AG09309 (cell line): ENCODE results near the gene PIGB.
A peak's percentile ranks its signal among the peaks of the same experiment; 100 is the strongest.

Experiments
- DNase-seq: peaks from one replicate; pipeline ENCODE4 v3.0.0-alpha.2; 2010; ENCODE audit warnings: low read depth
- H3K4me3 ChIP-seq: 2 replicates; pipeline ENCODE4 v1.5.1; 2011; ENCODE audit warnings: mild to moderate bottlenecking, low read depth, low read length, moderate library complexity; ENCODE audit not compliant: control insufficient read depth
- TF ChIP-seq, protein P1 (sequence below): IDR thresholded peaks from 2 replicates; pipeline ENCODE4 v1.5.1; 2011; ENCODE audit warnings: mild to moderate bottlenecking, low read depth, low read length, inconsistent platforms; ENCODE audit not compliant: insufficient read depth, control insufficient read depth; ENCODE audit errors: missing control alignments

The PIGB gene

DNA sequence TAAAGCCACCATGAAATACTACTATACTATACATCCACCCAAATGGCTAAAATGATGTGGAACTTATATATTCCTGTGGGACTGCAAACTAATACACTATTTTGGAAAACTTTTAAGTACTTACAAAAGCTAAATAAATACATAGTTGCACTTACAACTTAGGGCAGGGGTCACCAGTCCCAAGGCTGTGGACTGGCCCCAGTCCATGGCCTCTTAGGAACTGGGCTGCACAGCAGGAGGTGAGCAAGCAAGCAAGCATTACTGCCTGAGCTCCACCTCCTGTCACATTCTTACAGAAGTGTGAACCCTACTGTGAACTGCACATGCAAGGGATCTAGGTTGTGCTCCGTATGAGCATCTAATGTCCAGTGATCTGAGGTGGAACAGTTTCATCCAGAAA lies 18.1 kb downstream of the PIGB start:
- H3K4me3 ChIP-seq: no peak overlapping the region
- TF ChIP-seq, protein P1, sequence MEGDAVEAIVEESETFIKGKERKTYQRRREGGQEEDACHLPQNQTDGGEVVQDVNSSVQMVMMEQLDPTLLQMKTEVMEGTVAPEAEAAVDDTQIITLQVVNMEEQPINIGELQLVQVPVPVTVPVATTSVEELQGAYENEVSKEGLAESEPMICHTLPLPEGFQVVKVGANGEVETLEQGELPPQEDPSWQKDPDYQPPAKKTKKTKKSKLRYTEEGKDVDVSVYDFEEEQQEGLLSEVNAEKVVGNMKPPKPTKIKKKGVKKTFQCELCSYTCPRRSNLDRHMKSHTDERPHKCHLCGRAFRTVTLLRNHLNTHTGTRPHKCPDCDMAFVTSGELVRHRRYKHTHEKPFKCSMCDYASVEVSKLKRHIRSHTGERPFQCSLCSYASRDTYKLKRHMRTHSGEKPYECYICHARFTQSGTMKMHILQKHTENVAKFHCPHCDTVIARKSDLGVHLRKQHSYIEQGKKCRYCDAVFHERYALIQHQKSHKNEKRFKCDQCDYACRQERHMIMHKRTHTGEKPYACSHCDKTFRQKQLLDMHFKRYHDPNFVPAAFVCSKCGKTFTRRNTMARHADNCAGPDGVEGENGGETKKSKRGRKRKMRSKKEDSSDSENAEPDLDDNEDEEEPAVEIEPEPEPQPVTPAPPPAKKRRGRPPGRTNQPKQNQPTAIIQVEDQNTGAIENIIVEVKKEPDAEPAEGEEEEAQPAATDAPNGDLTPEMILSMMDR: no peak
- no peak for DNase-seq

DNA sequence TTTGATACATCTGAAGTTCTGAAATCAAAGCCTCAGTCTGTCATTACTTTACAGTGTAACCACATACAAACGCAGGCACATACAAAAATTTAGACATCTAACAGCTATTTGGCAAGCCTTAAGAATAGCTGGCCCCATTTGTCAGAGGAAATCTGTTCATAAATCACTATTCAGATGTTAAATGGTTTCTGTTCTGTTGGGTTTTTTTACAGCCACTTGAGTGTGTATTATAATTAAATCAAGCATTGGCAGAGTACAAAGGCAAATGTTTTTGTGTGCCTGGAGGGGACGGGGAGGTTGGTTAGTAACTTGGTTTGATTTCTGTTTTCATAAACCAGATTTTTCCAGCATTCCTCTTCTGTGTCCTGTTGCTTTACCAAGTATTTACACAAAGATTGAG lies 24.1 kb downstream of the PIGB start:
- peak; percentile 32 for DNase-seq
- no peak overlapping the region for H3K4me3 ChIP-seq
- TF ChIP-seq, protein P1: no peak

DNA sequence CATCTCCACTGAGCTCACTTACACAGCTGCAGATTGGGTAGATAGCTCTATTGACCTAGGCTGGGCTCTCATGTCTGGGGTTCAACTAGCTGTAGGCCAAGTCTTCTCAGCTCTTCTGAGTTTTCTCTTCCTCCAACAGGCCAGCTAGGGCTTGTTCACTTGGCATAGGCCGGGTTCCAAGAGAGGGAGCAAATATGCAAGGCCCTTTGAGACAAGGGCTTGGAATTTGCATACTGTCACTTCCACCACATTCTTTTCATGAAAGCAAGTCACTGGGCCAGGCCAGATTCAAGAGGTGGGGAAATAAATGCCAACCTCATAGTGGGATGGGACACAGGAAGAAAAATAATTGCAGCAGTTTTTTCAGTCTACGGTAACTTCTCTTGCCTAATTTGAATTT lies 25.2 kb downstream of the PIGB start:
- H3K4me3 ChIP-seq: no peak overlapping the region
- TF ChIP-seq, protein P1: no peak
- no peak for DNase-seq

DNA sequence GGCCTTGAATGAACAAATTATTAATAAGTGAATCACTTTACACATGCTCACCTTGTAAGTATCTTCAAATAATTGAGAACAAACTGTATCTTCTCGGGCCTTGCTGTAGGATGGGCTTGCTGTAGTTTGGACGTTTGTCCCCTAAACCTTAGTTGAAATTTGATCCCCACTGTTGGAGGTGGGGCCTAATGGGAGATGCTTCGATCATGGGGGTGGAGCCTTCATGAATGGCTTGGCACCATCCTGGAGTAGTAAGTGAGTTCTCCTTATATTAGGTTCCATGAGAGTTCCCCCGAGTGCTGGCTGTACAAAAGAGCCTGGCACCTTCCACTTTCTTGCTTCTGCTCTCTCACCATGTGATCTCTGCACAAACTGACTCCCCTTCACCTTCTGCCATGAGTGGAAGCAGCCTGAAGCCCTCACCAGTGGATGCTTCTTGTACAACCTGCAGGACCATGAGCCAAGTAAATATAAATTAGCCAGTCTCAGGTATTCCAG lies 29.3 kb downstream of the PIGB start:
- DNase-seq: no peak
- H3K4me3 ChIP-seq: no peak overlapping the region
- TF ChIP-seq, protein P1: no peak

DNA sequence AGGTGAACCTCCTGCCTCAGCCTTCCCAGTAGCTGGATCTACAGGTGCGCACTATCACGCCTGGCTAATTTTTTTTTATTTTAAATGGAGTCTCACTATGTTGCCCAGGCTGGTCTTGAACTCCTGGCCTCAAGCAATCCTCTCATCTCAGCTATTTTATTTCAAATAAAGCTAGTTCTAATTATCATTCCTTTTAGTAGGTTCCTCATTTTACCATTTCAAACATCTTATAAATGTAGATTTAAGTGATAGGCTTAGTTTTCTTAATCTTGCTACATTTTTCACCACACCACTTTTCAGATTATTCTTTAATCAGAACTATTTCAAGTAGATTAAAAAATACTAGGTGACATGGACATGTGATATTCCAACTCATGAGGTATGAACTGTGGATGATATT lies 30.3 kb downstream of the PIGB start:
- TF ChIP-seq, protein P1: no peak
- no peak for DNase-seq
- H3K4me3 ChIP-seq: no peak overlapping the region

DNA sequence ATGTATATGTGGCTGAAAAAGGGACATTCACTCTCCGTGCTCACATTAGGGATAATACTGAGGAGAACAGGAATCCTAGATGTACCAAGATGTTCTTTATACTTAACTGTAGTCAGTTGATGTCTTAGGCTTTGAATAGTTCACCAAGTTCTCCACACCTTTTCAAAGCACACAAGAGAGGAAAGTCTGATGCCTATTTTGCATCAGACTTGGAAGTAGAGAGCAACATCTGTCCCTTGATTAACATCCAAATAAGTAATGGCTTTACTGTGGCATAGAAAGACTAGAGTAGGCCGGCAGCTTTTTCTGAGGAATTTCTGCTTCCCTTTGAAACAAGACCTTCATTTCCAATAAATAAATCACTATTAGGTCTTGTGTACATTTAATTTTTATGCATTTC lies 34.0 kb downstream of the PIGB start:
- no peak overlapping the region for H3K4me3 ChIP-seq
- DNase-seq: no peak
- TF ChIP-seq, protein P1: no peak
